ENCODE results near the gene SYNE3. TPM values are rescaled to one million over a fixed set of nuclear protein-coding genes. Genes with fewer than 3 reads are reported as not detected.

The SYNE3 gene
- total and polyA plus RNA-seq, 10 of the 15 experiments (the other 5 are each of a cell fraction or from before 2014, with no cell fraction given), result 1.4 to 44.1 (median 13.4) TPM

DNA sequence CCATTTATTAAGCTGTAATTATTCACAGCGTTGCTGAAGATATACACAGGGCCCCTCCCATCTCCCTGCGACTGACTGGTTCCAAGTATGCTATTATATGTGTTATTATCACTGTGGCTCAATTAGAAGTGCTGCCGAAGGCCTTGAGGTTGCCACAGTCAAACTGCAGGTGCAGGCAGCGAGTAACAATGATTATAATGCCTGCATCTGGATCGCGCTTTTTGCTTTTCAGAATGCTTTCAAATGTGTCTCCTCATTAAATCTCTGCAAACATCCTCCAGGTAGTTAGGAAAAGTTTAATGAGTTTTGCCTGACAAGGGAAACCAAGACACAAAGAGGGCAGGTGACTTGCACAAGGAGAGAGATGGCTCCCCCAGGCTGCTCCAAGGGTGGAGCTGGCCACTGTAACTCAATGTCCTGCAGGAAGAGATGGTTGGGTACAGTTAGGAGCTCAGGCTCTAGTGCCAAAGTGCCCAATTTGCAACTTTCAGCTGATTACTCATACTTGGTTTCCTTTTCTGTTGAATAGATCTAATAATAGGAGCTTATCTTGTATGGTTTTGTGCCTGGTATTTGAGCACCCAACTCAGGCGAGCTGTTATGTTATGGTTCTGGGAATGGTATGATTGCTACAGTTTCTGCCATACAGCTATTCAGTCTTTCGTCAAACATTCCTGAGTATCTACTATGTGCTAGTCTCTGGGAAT is 1.7 kb upstream of the SYNE3 start (continued):
- TF ChIP-seq, protein P1, sequence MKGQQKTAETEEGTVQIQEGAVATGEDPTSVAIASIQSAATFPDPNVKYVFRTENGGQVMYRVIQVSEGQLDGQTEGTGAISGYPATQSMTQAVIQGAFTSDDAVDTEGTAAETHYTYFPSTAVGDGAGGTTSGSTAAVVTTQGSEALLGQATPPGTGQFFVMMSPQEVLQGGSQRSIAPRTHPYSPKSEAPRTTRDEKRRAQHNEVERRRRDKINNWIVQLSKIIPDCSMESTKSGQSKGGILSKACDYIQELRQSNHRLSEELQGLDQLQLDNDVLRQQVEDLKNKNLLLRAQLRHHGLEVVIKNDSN (IDR thresholded peaks at IDR 0.05; ENCODE audit: borderline replicate concordance, extremely low read length, insufficient read depth, low read depth, low read length), result no peak
- TF ChIP-seq KAT2A (conservative IDR thresholded peaks at IDR 0.05; ENCODE audit: control insufficient read depth, low read depth, low read length), result no peak
- no peak for TF ChIP-seq SRF (IDR thresholded peaks at IDR 0.05; ENCODE audit: low read depth in 2 of 2, low read length in 2 of 2)
- no peak for TF ChIP-seq SMAD1 (IDR thresholded peaks at IDR 0.05; ENCODE audit: low read depth, partially characterized antibody)
- TF ChIP-seq EED (IDR thresholded peaks at IDR 0.05; ENCODE audit: low read depth), result peak; percentile 74
- TF ChIP-seq BMI1 (IDR thresholded peaks at IDR 0.05; ENCODE audit: borderline replicate concordance), result no peak
- no peak for TF ChIP-seq SMC3 (IDR thresholded peaks at IDR 0.05; ENCODE audit: borderline replicate concordance, low read length)
- no peak for TF ChIP-seq CREM (IDR thresholded peaks at IDR 0.05; ENCODE audit: low read depth)
- TF ChIP-seq, protein P2, sequence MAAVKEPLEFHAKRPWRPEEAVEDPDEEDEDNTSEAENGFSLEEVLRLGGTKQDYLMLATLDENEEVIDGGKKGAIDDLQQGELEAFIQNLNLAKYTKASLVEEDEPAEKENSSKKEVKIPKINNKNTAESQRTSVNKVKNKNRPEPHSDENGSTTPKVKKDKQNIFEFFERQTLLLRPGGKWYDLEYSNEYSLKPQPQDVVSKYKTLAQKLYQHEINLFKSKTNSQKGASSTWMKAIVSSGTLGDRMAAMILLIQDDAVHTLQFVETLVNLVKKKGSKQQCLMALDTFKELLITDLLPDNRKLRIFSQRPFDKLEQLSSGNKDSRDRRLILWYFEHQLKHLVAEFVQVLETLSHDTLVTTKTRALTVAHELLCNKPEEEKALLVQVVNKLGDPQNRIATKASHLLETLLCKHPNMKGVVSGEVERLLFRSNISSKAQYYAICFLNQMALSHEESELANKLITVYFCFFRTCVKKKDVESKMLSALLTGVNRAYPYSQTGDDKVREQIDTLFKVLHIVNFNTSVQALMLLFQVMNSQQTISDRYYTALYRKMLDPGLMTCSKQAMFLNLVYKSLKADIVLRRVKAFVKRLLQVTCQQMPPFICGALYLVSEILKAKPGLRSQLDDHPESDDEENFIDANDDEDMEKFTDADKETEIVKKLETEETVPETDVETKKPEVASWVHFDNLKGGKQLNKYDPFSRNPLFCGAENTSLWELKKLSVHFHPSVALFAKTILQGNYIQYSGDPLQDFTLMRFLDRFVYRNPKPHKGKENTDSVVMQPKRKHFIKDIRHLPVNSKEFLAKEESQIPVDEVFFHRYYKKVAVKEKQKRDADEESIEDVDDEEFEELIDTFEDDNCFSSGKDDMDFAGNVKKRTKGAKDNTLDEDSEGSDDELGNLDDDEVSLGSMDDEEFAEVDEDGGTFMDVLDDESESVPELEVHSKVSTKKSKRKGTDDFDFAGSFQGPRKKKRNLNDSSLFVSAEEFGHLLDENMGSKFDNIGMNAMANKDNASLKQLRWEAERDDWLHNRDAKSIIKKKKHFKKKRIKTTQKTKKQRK (IDR thresholded peaks at IDR 0.05; ENCODE audit: low read depth, low read length), result no peak
- TF ChIP-seq SMARCA5 (IDR thresholded peaks at IDR 0.05), result no peak

Data from GM12878 (cell line).